Measurements from ENCODE around the gene MYO7A.

The MYO7A gene

GRCh38 chr11:77150836-77151235 lies 22.8 kb downstream of the MYO7A start:
- Histone ChIP-seq H2BK5ac (ENCODE audit: low read length) (no peak overlapping the region), H3K18ac (ENCODE audit: low read length) (peak overlapping the region; percentile 89), H4K91ac (ENCODE audit: low read depth, low read length, poor library complexity) (peak overlapping the region; percentile 2), H3K27ac (replicated peaks; ENCODE audit: low read length) (no peak overlapping the region), H2BK120ac (ENCODE audit: low read depth, low read length) (peak overlapping the region; percentile 62), H3K36me3 (replicated peaks in 1 of 2; ENCODE audit: control insufficient read depth in 2 of 2, insufficient read depth in 2 of 2, low read length in 2 of 2) (peaks cover 0 to 1% of the 10 kb centered on the region in 2 donors), H3K9ac (ENCODE audit: low read depth, low read length, poor library complexity) (peak overlapping the region; percentile 33), H3K9me3 (replicated peaks in 1 of 2; ENCODE audit: control insufficient read depth in 2 of 2, insufficient read depth in 1 of 2, low read depth in 1 of 2, low read length in 2 of 2) (no peaks in the 10 kb centered on the region), H3K4me3 (ENCODE audit: low read length in 2 of 2) (no peak overlapping the region), H3K14ac (ENCODE audit: low read length) (no peak overlapping the region), H2AFZ (ENCODE audit: low read length) (no peak overlapping the region), H2BK15ac (ENCODE audit: low read length) (peak overlapping the region; percentile 6), H4K8ac (ENCODE audit: low read depth, low read length) (no peak overlapping the region), H3K27me3 (ENCODE audit: control insufficient read depth in 3 of 3, insufficient read depth in 3 of 3, low read depth in 1 of 3, low read length in 3 of 3) (peaks cover 0 to 35% (median 0%) of the 10 kb centered on the region in 3 experiments), H3K23ac (ENCODE audit: low read depth, low read length, poor library complexity) (no peak overlapping the region), H3K4me1 (ENCODE audit: control insufficient read depth in 2 of 2, insufficient read depth in 1 of 2, low read depth in 1 of 2, low read length in 2 of 2) (peaks cover 4 to 9% of the 10 kb centered on the region in 2 donors), H2BK12ac (ENCODE audit: low read length) (no peak overlapping the region), H3K79me1 (ENCODE audit: low read depth, low read length) (no peaks in the 10 kb centered on the region), H2AK5ac (ENCODE audit: low read depth, low read length) (peak overlapping the region; percentile 72), H3K4me2 (ENCODE audit: insufficient read depth, low read length, poor library complexity, severe bottlenecking) (no peak overlapping the region), H3K4ac (ENCODE audit: low read length) (no peak overlapping the region)
- no peak for DNase-seq (ENCODE audit: low spot score)
- no CpG with 5 or more reads among the region's 10 CpGs for WGBS, 2 donors (ENCODE audit: extremely low coverage in 2 of 2, insufficient read length in 2 of 2, insufficient replicate concordance in 1 of 2)

- no peak overlapping the region for H2BK5ac ChIP-seq (ENCODE audit: low read length)
- no peaks in the 10 kb centered on the region for H3K79me1 ChIP-seq (ENCODE audit: low read depth, low read length)
- peaks cover 0 to 31% (median 0%) of the 10 kb centered on the region in 3 experiments for H3K27me3 ChIP-seq (ENCODE audit: control insufficient read depth in 3 of 3, insufficient read depth in 3 of 3, low read depth in 1 of 3, low read length in 3 of 3)
- H2BK12ac ChIP-seq (ENCODE audit: low read length) = no peak overlapping the region
- H3K4me2 ChIP-seq (ENCODE audit: insufficient read depth, low read length, poor library complexity, severe bottlenecking) = no peak overlapping the region
- H3K9ac ChIP-seq (ENCODE audit: low read depth, low read length, poor library complexity) = peak overlapping the region; percentile 55
- H3K27ac ChIP-seq (replicated peaks; ENCODE audit: low read length) = no peak overlapping the region
- no peak overlapping the region for H3K18ac ChIP-seq (ENCODE audit: low read length)
- H3K23ac ChIP-seq (ENCODE audit: low read depth, low read length, poor library complexity) = peak overlapping the region; percentile 62
- H2BK15ac ChIP-seq (ENCODE audit: low read length) = no peak overlapping the region
- H3K14ac ChIP-seq (ENCODE audit: low read length) = no peak overlapping the region
- H3K36me3 ChIP-seq (replicated peaks in 1 of 2; ENCODE audit: control insufficient read depth in 2 of 2, insufficient read depth in 2 of 2, low read length in 2 of 2) = peaks cover 0 to 1% of the 10 kb centered on the region in 2 donors
- H2BK120ac ChIP-seq (ENCODE audit: low read depth, low read length) = no peak overlapping the region
- no CpG with 5 or more reads among the region's 11 CpGs for WGBS, 2 donors (ENCODE audit: extremely low coverage in 2 of 2, insufficient read length in 2 of 2, insufficient replicate concordance in 1 of 2)
- H3K4me3 ChIP-seq (ENCODE audit: low read length in 2 of 2) = no peak overlapping the region
- peak overlapping the region; percentile 56 for H2AK5ac ChIP-seq (ENCODE audit: low read depth, low read length)
- H3K9me3 ChIP-seq (replicated peaks in 1 of 2; ENCODE audit: control insufficient read depth in 2 of 2, insufficient read depth in 1 of 2, low read depth in 1 of 2, low read length in 2 of 2) = no peaks in the 10 kb centered on the region
- no peak overlapping the region for H2AFZ ChIP-seq (ENCODE audit: low read length)
- DNase-seq (ENCODE audit: low spot score) = no peak
- H3K4ac ChIP-seq (ENCODE audit: low read length) = no peak overlapping the region
- no peak overlapping the region for H4K91ac ChIP-seq (ENCODE audit: low read depth, low read length, poor library complexity)
- H3K4me1 ChIP-seq (ENCODE audit: control insufficient read depth in 2 of 2, insufficient read depth in 1 of 2, low read depth in 1 of 2, low read length in 2 of 2) = peaks cover 4 to 9% of the 10 kb centered on the region in 2 donors
- no peak overlapping the region for H4K8ac ChIP-seq (ENCODE audit: low read depth, low read length)
These were observed 23.9 kb downstream of the MYO7A start for GRCh38 chr11:77151804-77152509.

GRCh38 chr11:77152846-77153245 lies 24.8 kb downstream of the MYO7A start:
- H3K9ac ChIP-seq (ENCODE audit: low read depth, low read length, poor library complexity) = no peak overlapping the region
- no peak overlapping the region for H3K14ac ChIP-seq (ENCODE audit: low read length)
- no peak overlapping the region for H2BK12ac ChIP-seq (ENCODE audit: low read length)
- H3K79me1 ChIP-seq (ENCODE audit: low read depth, low read length) = no peaks in the 10 kb centered on the region
- DNase-seq (ENCODE audit: low spot score) = no peak
- no CpG with 5 or more reads among the region's 6 CpGs for WGBS, 2 donors (ENCODE audit: extremely low coverage in 2 of 2, insufficient read length in 2 of 2, insufficient replicate concordance in 1 of 2)
- no peak overlapping the region for H3K27ac ChIP-seq (replicated peaks; ENCODE audit: low read length)
- no peak overlapping the region for H4K8ac ChIP-seq (ENCODE audit: low read depth, low read length)
- no peak overlapping the region for H2AFZ ChIP-seq (ENCODE audit: low read length)
- H2AK5ac ChIP-seq (ENCODE audit: low read depth, low read length) = no peak overlapping the region
- no peak overlapping the region for H2BK5ac ChIP-seq (ENCODE audit: low read length)
- peak overlapping the region; percentile 5 for H2BK15ac ChIP-seq (ENCODE audit: low read length)
- H3K4ac ChIP-seq (ENCODE audit: low read length) = no peak overlapping the region
- peaks cover 0 to 1% of the 10 kb centered on the region in 2 donors for H3K36me3 ChIP-seq (replicated peaks in 1 of 2; ENCODE audit: control insufficient read depth in 2 of 2, insufficient read depth in 2 of 2, low read length in 2 of 2)
- no peak overlapping the region for H3K4me2 ChIP-seq (ENCODE audit: insufficient read depth, low read length, poor library complexity, severe bottlenecking)
- no peak overlapping the region for H4K91ac ChIP-seq (ENCODE audit: low read depth, low read length, poor library complexity)
- peak overlapping the region; percentile 2 for H3K23ac ChIP-seq (ENCODE audit: low read depth, low read length, poor library complexity)
- H3K9me3 ChIP-seq (replicated peaks in 1 of 2; ENCODE audit: control insufficient read depth in 2 of 2, insufficient read depth in 1 of 2, low read depth in 1 of 2, low read length in 2 of 2) = no peaks in the 10 kb centered on the region
- peaks cover 4 to 6% of the 10 kb centered on the region in 2 donors for H3K4me1 ChIP-seq (ENCODE audit: control insufficient read depth in 2 of 2, insufficient read depth in 1 of 2, low read depth in 1 of 2, low read length in 2 of 2)
- no peak overlapping the region for H2BK120ac ChIP-seq (ENCODE audit: low read depth, low read length)
- peaks cover 0 to 24% (median 0%) of the 10 kb centered on the region in 3 experiments for H3K27me3 ChIP-seq (ENCODE audit: control insufficient read depth in 3 of 3, insufficient read depth in 3 of 3, low read depth in 1 of 3, low read length in 3 of 3)
- no peak overlapping the region for H3K4me3 ChIP-seq (ENCODE audit: low read length in 2 of 2)
- peak overlapping the region; percentile 70 for H3K18ac ChIP-seq (ENCODE audit: low read length)

- Histone ChIP-seq H3K14ac (ENCODE audit: low read length) (no peak overlapping the region), H2BK15ac (ENCODE audit: low read length) (peak overlapping the region; percentile 5), H3K9me3 (replicated peaks in 1 of 2; ENCODE audit: control insufficient read depth in 2 of 2, insufficient read depth in 1 of 2, low read depth in 1 of 2, low read length in 2 of 2) (no peaks in the 10 kb centered on the region), H4K8ac (ENCODE audit: low read depth, low read length) (no peak overlapping the region), H2BK12ac (ENCODE audit: low read length) (no peak overlapping the region), H2AFZ (ENCODE audit: low read length) (no peak overlapping the region), H2AK5ac (ENCODE audit: low read depth, low read length) (no peak overlapping the region), H3K4ac (ENCODE audit: low read length) (no peak overlapping the region), H3K18ac (ENCODE audit: low read length) (peak overlapping the region; percentile 70), H2BK120ac (ENCODE audit: low read depth, low read length) (no peak overlapping the region), H3K27me3 (ENCODE audit: control insufficient read depth in 3 of 3, insufficient read depth in 3 of 3, low read depth in 1 of 3, low read length in 3 of 3) (peaks cover 0 to 27% (median 0%) of the 10 kb centered on the region in 3 experiments), H3K9ac (ENCODE audit: low read depth, low read length, poor library complexity) (no peak overlapping the region), H3K36me3 (replicated peaks in 1 of 2; ENCODE audit: control insufficient read depth in 2 of 2, insufficient read depth in 2 of 2, low read length in 2 of 2) (peaks cover 0 to 1% of the 10 kb centered on the region in 2 donors), H3K23ac (ENCODE audit: low read depth, low read length, poor library complexity) (peak overlapping the region; percentile 2), H3K4me3 (ENCODE audit: low read length in 2 of 2) (no peak overlapping the region), H3K27ac (replicated peaks; ENCODE audit: low read length) (no peak overlapping the region), H3K79me1 (ENCODE audit: low read depth, low read length) (no peaks in the 10 kb centered on the region), H2BK5ac (ENCODE audit: low read length) (peak overlapping the region; percentile 42), H3K4me2 (ENCODE audit: insufficient read depth, low read length, poor library complexity, severe bottlenecking) (no peak overlapping the region), H4K91ac (ENCODE audit: low read depth, low read length, poor library complexity) (no peak overlapping the region), H3K4me1 (ENCODE audit: control insufficient read depth in 2 of 2, insufficient read depth in 1 of 2, low read depth in 1 of 2, low read length in 2 of 2) (peaks cover 0 to 2% of the 10 kb centered on the region in 2 donors)
- DNase-seq (ENCODE audit: low spot score) = no peak
- WGBS, 2 donors (ENCODE audit: extremely low coverage in 2 of 2, insufficient read length in 2 of 2, insufficient replicate concordance in 1 of 2) = no CpG with 5 or more reads among the region's 20 CpGs
These were observed 25.5 kb downstream of the MYO7A start for GRCh38 chr11:77153276-77154185.
